Activated effector memory CD4-positive, alpha-beta T cell treated with Interleukin-2 at 50 U/mL for 16 hours (primary cell): ENCODE data around the gene TRIM22.

ENCODE experiments used
- DNase-seq: peaks from one replicate; pipeline ENCODE4 v3.0.0-alpha.2; 2020

TRIM22 gene

GRCh38 chr11:5749836-5750235 lies 60.2 kb downstream of the TRIM22 start:
- no peak for DNase-seq

GRCh38 chr11:5753943-5754342 lies 64.4 kb downstream of the TRIM22 start, which contains the start of gene OR52N4:
OR52N4 (plus strand) TSS chr11:5754243; CDS start chr11:5754741, 498 bp downstream.
- DNase-seq, result no peak
